ENCODE data around the gene OSBP. TPM values are rescaled to one million over a fixed set of nuclear protein-coding genes. Genes with fewer than 3 reads are reported as not detected.

Gene OSBP
- polyA plus RNA-seq, 2 of the 4 experiments (the other 2 are of a cell fraction), result 25.9 to 31.7 TPM

GRCh38 chr11:59660621-59661020 lies 45.0 kb upstream of the OSBP start:
- 94% methylated on average over 1 of the region's 1 CpG for WGBS (ENCODE audit: missing lambda C conversion rate)
- no peak for ATAC-seq
- Histone ChIP-seq H3K4me1 (no peaks in the 10 kb centered on the region), H3K4me3 (no peak overlapping the region), H3K4me2 (no peak overlapping the region), H3K9me3 (no peaks in the 10 kb centered on the region), H3K27ac (no peak overlapping the region)
- no peak for TF ChIP-seq HOXA7 (CRISPR knock-in tag; IDR thresholded peaks at IDR 0.05)
- no peak for TF ChIP-seq CHD2 (IDR thresholded peaks at IDR 0.05; ENCODE audit: low read length, partially characterized antibody)
- no peak for TF ChIP-seq REST (IDR thresholded peaks at IDR 0.05)
- TF ChIP-seq TP53 (CRISPR knock-in tag; IDR thresholded peaks at IDR 0.05), result no peak
- no peak for TF ChIP-seq RNF2 (IDR thresholded peaks at IDR 0.05; ENCODE audit: borderline replicate concordance, low read depth)
- TF ChIP-seq EHF (CRISPR knock-in tag; IDR thresholded peaks at IDR 0.05), result no peak
- no peak for TF ChIP-seq HES2 (IDR thresholded peaks at IDR 0.05)
- TF ChIP-seq NR3C1 (IDR thresholded peaks at IDR 0.05), result no peak
- TF ChIP-seq ZFP36 (IDR thresholded peaks at IDR 0.05; ENCODE audit: borderline replicate concordance, partially characterized antibody), result no peak
- no peak for TF ChIP-seq CEBPB (IDR thresholded peaks at IDR 0.05)
- no peak for TF ChIP-seq RCOR1 (IDR thresholded peaks at IDR 0.05; ENCODE audit: low read depth, low read length)
- no peak for TF ChIP-seq PBX3 (IDR thresholded peaks at IDR 0.05)
- TF ChIP-seq HEYL (CRISPR knock-in tag; IDR thresholded peaks at IDR 0.05), result no peak
- TF ChIP-seq E2F6 (IDR thresholded peaks at IDR 0.05; ENCODE audit: borderline replicate concordance, low read depth), result no peak
- no peak for TF ChIP-seq NPAS2 (CRISPR knock-in tag; IDR thresholded peaks at IDR 0.05; ENCODE audit: borderline replicate concordance)
- TF ChIP-seq ELK1 (IDR thresholded peaks at IDR 0.05; ENCODE audit: low read depth, low read length), result no peak
- no peak for TF ChIP-seq TFCP2L1 (CRISPR knock-in tag; IDR thresholded peaks at IDR 0.05)
- no peak for TF ChIP-seq GATA3 (IDR thresholded peaks at IDR 0.05; ENCODE audit: borderline replicate concordance)
- DNase-seq (ENCODE audit: low read depth in 1 of 2, low spot score in 1 of 2), result no peak
- FAIRE-seq, result no peak
- CTCF ChIA-PET, result interaction anchor here (1.0 to 1.2 kb wide), 2 partner anchors 9 to 51 kb away, joined by 3 to 4 read pairs; partner anchors contain the start of gene PATL1
- POLR2A ChIA-PET, result no interaction called here

- ChIA-PET CTCF (interaction anchor here (0.6 kb wide), 1 partner anchor 11 kb away, joined by 3 read pairs; no protein-coding TSS in a partner anchor), POLR2A (no interaction called here)
- DNase-seq (ENCODE audit: low read depth in 1 of 2, low spot score in 1 of 2) (no peak), ATAC-seq (no peak), FAIRE-seq (no peak)
- Histone ChIP-seq H3K4me2 (no peak overlapping the region), H3K9me3 (no peaks in the 10 kb centered on the region), H3K27ac (no peak overlapping the region), H3K4me1 (no peaks in the 10 kb centered on the region), H3K4me3 (no peak overlapping the region)
- WGBS (ENCODE audit: missing lambda C conversion rate), result 88% methylated on average over 2 of the region's 2 CpGs
- TF ChIP-seq SREBF2 (IDR thresholded peaks at IDR 0.05) (no peak), CBX2 (IDR thresholded peaks at IDR 0.05; ENCODE audit: borderline replicate concordance, low read depth) (no peak), NR3C1 (IDR thresholded peaks at IDR 0.05) (no peak), HMGXB4 (CRISPR knock-in tag; IDR thresholded peaks at IDR 0.05; ENCODE audit: borderline replicate concordance) (no peak), HDAC2 (IDR thresholded peaks at IDR 0.05) (no peak), MYC (IDR thresholded peaks at IDR 0.05; ENCODE audit: borderline replicate concordance, low read length) (no peak), FOSL2 (IDR thresholded peaks at IDR 0.05) (no peak), FOSL2 (CRISPR knock-in tag; IDR thresholded peaks at IDR 0.05) (no peak), EHF (CRISPR knock-in tag; IDR thresholded peaks at IDR 0.05) (no peak), PBX3 (IDR thresholded peaks at IDR 0.05) (no peak), NPAS2 (CRISPR knock-in tag; IDR thresholded peaks at IDR 0.05; ENCODE audit: borderline replicate concordance) (no peak), POLR2AphosphoS2 (conservative IDR thresholded peaks at IDR 0.05; ENCODE audit: low read length) (no peak), RFX5 (IDR thresholded peaks at IDR 0.05) (no peak), KDM5A (IDR thresholded peaks at IDR 0.05) (no peak), TFCP2L1 (CRISPR knock-in tag; IDR thresholded peaks at IDR 0.05) (no peak)
Measured at GRCh38 chr11:59659981-59660380, 44.4 kb upstream of the OSBP start.
